NCI-H1092 treated with DMSO at 0.1 percent for 48 hours (cell line): Measurements from ENCODE around the gene FUT8.
A peak's percentile ranks its signal among the peaks of the same experiment; 100 is the strongest.
"Not testable (repeated sequence)": the region's sequence is repeated elsewhere in the genome, so short reads cannot be mapped to it uniquely, and the experiment has no call there.

Source experiments
- DNase-seq: peaks from one replicate; lab custom pipeline; 2025; lab: John Stamatoyannopoulos, UW

Gene FUT8

GRCh38 chr14:65622703-65623102 is 210.2 kb downstream of the FUT8 start:
- no peak for DNase-seq

GRCh38 chr14:65623759-65624158 is 211.2 kb downstream of the FUT8 start:
- no peak for DNase-seq

GRCh38 chr14:65627315-65627714 is 214.8 kb downstream of the FUT8 start:
- DNase-seq = no peak

- DNase-seq = no peak
Measured at GRCh38 chr14:65628664-65629063, 216.1 kb downstream of the FUT8 start.

GRCh38 chr14:65631040-65631439 is 218.5 kb downstream of the FUT8 start:
- DNase-seq = no peak

GRCh38 chr14:65632487-65632886 is 220.0 kb downstream of the FUT8 start:
- DNase-seq = no peak

- DNase-seq = not testable (repeated sequence)
Measured at GRCh38 chr14:65633666-65634065, 221.1 kb downstream of the FUT8 start.

GRCh38 chr14:65637780-65638179 is 225.2 kb downstream of the FUT8 start:
- no peak for DNase-seq

GRCh38 chr14:65639216-65639615 is 226.7 kb downstream of the FUT8 start:
- no peak for DNase-seq

GRCh38 chr14:65650826-65651225 is 238.3 kb downstream of the FUT8 start:
- DNase-seq = no peak

- DNase-seq = no peak
Measured at GRCh38 chr14:65656554-65656953, 244.0 kb downstream of the FUT8 start.

GRCh38 chr14:65658202-65658601 is 245.7 kb downstream of the FUT8 start:
- DNase-seq = no peak

- DNase-seq = peak; percentile 34
Measured at GRCh38 chr14:65661865-65662264, 249.3 kb downstream of the FUT8 start.

GRCh38 chr14:65664436-65664835 is 251.9 kb downstream of the FUT8 start:
- DNase-seq = no peak

GRCh38 chr14:65676361-65677014 is 264.0 kb downstream of the FUT8 start:
- DNase-seq = no peak

GRCh38 chr14:65685572-65685971 is 273.0 kb downstream of the FUT8 start:
- DNase-seq = no peak

- DNase-seq = no peak
Measured at GRCh38 chr14:65686761-65687160, 274.2 kb downstream of the FUT8 start.

GRCh38 chr14:65689070-65689469 is 276.5 kb downstream of the FUT8 start:
- DNase-seq = no peak

- DNase-seq = not testable (repeated sequence)
Measured at GRCh38 chr14:65692566-65692965, 280.0 kb downstream of the FUT8 start.

- no peak for DNase-seq
Measured at GRCh38 chr14:65696801-65697200, 284.3 kb downstream of the FUT8 start.

- DNase-seq = no peak
Measured at GRCh38 chr14:65703521-65703920, 291.0 kb downstream of the FUT8 start.

GRCh38 chr14:65703996-65704395 is 291.5 kb downstream of the FUT8 start:
- DNase-seq = no peak

GRCh38 chr14:65704437-65704836 is 291.9 kb downstream of the FUT8 start:
- no peak for DNase-seq

- DNase-seq = no peak
Measured at GRCh38 chr14:65704850-65705249, 292.3 kb downstream of the FUT8 start.
